GM19043 (cell line): ENCODE data around the gene MDGA2.

Experiments
- ATAC-seq: cut with Tn5 transposase; IDR thresholded peaks from one replicate; pipeline ENCODE4 v1.9.1; 2021; ENCODE audit warnings: low read depth; ENCODE audit not compliant: unreplicated experiment

MDGA2 gene

DNA sequence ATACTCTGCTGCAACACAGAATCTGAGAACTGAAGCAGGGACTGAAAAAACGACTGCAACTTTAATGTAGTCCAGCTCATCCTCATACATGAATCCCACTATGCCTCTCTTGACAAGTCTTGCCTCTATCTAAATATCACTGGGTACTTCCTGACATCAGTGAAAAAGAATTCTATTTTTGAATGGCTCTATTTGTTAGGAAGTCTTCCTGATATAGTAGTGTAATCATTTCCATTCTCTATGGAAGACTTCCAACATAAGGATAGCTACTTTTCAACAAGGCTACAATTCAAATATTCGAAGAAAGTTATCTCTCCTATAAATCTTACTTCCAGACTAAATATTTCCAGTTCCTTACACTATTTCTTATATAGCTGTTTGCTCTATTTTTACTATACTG lies 167.5 kb downstream of the MDGA2 start:
- ATAC-seq = no peak

DNA sequence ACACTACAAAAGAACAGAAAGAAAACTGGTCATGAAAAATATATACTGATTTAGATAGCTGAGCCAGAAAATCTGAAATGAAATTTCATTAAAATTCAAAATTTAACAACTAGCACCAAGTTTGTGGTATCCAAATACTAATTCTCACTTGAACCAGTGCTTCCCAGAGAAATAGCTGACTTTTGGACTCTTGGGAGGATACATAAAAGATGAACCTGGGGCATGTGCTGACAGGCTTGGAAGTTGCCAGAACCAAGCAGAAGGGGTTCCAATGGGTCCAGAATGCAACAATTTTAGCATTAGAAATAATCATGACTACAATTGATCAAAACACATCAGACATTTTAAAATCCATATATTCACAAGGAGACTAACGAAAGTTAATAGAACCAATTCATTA lies 175.0 kb downstream of the MDGA2 start:
- ATAC-seq = no peak

DNA sequence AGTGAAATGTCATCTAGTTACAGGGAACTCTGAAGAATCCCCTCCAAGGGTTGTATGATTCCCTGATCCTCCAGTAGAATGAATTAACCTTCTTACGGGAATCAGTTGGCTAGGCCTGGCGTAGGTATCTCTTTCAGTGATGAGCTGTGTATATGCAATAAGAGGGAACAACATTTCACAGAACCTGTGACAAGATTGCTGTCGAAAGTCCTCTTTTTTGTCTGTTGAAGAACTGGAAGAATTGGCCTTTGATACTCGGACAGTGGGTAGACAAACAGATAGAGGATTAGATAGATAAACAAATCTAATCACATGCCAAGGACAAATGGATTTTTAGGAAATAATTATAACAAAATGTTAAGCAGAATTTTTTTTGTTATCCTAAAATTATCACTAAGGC lies 184.6 kb downstream of the MDGA2 start:
- ATAC-seq = no peak

DNA sequence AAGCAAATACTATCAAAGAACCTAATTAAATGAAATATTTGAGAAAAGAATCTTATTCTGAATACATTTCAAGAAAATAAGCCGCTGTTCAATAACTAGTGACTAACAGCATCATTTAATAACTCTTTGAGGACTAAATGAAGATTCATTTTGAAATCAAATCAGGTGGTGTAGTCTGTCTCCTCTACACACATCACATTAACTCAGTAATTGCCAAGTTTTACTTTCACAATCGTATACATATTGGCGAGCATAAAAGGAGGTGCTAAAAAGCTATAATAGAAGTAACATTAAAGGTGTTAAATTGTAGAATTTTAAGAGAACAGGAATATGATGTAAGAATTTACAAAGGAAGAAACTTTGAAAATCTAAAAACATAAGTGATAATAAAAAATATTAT lies 185.1 kb downstream of the MDGA2 start:
- ATAC-seq = no peak

DNA sequence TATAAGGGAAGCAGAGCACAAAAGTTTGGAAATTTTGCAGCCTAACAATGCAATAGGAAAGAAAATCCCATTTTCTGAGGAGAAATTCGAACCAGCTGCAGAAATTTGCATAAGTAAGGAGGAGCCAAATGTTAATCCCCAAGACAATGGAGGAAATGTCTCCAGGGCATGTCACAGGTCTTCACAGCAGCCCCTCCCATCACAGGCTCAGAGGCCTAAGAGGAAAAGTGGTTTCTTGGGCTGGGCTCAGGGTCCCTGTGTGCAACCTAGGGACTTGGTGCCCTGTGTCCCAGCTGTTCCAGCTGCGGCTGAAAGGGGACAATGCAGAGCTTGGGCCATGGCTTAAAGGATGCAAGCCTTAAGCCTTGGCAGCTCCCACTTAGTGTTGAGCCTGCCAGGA lies 190.0 kb downstream of the MDGA2 start:
- no peak for ATAC-seq

DNA sequence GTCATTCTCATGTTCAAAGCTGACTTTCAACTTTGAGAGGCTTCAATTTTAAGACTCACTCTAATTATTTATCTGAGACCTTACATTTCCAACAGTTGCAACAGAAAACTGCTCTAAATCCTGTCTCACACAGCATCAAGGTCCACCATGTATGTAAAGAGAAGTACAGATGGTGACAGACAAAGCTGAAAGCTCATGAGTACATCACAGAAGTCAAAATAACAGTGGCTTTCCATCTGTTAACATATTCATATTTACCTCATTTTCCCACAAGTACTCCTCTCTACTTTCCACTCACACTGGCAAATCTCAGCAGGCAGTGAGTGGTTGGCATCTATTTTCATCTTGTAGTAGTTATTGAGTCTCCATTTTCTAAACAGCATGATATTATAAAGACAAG lies 192.0 kb downstream of the MDGA2 start:
- ATAC-seq = no peak

DNA sequence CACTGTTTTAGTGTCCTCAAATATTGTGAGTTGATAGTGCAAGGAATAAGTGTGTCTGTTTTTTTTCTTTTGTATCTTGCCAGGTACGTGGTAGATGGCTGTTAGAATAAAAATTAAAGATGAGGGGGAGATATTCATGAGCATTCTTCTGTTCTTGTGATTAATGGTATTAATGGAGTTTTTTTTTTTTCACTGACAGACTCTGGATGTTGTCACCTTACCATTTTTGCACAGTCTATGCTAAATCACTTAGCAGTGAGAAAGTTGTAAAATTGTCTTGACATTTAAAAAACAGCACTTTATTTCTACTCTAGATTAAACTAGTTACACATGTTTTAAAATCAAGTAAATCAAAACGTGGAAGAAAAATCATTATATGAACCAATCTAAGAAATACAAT lies 204.3 kb downstream of the MDGA2 start:
- no peak for ATAC-seq

DNA sequence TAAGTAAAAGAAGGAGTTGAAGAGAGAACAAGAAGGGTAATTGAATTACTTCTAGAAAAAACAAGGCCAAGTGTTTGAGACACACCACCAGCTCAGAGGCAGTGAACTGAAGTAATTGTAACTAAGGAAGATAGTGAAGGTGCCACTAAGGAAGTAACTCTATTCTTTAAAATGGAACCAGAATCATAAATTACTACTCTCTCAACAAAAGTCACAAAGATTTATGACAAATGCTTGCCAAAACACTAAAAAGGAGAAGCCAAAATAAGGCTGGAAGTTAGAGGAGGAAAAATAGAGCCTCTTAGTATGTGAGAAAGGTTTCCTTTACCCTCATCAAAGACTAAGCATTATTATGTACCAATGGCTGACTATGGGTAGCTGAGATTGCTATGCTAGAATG lies 208.5 kb downstream of the MDGA2 start:
- no peak for ATAC-seq

DNA sequence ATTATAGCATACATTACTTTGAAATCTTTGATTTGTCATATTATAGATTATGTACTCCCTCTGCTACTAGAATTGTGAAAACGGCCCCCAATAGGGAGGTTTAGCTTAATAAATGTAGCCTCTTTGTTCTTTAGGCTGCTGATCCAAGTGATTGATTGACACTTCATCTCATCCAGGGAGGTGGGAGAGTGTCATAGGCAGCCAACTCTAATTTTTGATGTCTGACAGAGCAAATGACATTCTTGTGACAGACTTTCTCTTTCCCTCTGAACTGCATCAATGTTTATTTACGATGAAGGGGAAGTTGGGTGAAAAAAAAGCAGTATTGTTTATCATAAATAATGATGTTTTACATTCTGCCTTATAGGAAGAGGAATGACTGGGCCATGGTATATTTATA lies 221.4 kb downstream of the MDGA2 start:
- no peak for ATAC-seq

DNA sequence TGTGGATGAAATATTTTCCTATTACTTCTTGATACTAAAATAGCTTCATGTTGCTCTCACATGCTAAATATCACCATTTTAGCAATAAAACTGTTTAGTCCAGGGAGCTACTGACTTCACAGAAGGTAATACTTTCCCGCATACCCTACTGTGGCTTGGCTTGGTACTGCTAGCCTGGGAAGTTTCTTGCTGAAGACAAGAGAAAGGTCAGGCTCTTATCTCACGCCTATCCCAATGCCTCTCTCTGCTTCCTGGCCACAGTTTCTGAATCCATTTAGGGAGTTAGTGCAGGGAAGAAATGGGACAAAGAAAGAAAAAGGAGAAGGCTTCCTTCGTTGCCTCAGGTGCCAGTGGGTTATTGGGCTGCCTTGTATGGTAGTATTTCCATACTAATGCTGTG lies 228.3 kb downstream of the MDGA2 start:
- no peak for ATAC-seq

DNA sequence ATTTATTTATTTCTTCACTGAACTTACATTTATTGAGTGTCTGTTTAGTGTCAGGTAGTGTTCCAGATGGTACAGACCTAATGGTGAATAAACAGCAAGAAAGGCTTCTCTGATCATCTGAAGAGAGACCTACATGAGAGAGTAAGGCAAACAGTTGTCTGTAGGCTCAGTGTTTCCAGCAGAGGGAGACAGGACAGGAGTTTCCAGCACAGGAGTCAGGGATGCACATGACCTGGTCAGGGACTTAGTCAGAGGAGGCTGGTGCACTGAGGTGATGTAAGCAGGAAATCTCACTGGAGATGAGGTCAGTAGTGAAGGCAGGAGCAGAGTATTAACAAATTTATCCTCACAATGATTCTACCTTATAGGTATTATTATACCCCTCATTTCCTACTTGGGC lies 233.2 kb downstream of the MDGA2 start:
- no peak for ATAC-seq

DNA sequence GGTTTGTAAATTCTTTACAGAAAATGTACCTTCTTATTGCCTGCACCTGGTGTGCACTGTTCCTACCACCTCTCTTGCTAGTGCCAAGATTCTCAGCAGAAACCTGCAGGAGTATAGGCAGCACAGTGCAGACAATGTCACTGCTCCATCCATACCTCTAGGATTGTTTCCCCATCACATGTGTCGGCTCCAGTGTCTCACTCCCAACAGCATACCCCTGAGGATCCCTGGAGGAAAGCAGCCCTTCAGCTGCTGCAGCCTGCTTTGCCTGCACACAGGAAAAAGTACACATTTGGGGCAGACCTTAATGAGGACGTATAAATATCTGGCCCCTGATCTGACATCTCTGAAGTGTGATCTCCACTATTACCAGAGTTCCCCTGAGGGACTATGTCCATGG lies 235.5 kb downstream of the MDGA2 start:
- ATAC-seq = no peak

DNA sequence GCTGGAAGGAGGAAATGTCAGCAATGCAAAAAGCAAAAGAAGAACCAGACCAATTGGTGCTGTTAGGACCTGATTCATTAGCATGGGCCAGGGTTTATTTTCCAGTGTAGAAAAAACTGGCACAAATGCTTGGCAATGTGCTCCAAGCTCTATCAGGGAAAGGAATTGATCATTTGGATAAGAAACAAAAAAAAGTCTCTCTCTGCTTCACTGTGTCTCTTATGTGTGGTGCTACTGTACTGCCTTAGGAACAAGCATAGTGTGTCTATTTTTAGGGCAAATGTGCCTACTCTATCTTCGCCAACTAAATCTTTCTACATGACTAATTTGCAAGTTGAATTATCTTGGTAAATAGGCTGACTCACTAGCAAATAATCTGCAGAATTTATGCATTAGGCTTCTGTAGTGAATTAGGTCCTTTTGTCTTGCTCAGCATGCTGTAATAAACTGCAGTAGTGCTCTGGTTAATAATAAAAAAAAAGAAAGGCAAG lies 236.7 kb downstream of the MDGA2 start:
- no peak for ATAC-seq

DNA sequence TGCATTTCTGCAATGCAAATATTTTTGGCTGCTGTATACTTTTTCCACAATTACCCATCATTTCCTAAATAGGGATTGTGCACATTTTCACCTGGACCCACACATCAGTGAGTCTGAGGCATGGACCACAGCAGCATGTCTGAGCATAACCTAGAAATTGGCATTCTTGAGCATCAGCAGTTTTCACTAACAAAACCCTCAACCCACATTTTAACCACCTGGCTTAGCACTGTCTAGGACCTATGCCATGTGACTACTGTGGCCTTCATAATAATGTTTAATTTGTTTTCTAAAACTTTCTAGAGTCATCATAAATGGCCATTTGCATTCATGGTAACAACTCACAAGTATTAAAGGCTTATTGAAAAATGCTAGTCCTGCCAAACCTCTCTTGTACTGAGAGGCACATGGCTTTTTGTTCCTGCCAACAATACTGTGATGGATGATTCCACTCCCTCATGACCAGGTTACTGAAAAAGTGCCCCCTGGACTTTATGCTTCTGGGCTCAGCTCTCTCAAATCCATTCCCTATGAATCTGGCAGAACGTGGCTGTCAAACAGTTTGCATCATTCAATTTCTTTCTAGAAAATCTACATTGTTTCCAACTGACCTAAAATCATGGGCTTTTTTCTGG lies 240.0 kb downstream of the MDGA2 start:
- ATAC-seq = no peak

DNA sequence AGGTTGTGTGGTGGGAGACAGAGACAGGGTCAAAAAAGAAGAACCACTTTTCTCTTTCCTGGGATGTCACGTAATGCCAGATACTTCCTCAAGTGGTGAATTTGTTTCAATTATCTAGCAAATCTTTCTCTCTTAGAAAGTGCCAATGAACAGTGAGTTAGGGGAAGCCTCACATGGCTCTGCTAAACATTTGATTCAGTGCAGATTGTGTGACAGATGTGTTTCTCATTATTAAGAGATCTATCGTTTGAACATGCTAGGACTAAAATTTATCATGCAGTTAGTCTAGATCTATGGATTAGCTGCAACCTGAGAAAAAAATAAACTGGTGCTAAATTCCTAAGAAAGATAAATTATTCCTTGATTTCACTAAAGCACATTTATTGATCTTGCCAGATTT lies 247.8 kb downstream of the MDGA2 start:
- no peak for ATAC-seq

DNA sequence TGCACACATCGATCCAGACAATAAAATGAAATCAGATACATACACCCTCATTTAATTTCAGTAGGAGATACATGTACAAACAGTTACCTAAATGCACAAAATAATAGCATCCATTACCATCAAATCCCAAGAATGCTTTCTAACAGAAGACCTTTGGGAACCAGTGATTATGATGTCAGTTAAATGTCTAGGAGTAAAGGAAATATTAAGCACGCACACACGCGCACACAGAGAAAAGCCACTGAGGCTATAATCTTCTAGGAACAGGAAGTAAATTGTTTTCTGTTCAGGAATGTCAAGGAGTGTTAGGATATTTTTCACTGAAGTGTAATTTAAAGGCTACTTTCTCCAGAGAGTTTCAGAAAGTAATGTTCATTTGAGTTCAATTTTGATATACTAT lies 250.1 kb downstream of the MDGA2 start:
- ATAC-seq = no peak

DNA sequence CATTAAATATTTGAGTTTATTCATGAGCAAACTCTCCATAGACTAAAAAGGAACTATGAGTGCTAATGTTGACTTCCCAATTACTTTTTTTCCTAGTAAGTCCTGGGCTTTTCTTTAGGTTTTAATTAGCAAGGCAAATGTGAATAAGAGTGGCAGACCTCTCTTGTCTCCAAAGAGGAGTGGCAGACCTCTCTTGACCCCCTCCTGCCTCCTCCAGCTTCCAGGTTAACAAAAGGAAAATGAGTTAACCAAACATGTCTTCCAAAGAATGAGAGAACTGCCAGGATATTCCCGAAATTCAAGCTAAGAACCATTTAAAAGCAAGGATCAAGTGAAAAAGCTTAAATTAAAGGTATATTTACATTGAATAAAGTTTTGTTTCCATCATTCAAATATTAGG lies 253.2 kb downstream of the MDGA2 start:
- ATAC-seq = no peak

DNA sequence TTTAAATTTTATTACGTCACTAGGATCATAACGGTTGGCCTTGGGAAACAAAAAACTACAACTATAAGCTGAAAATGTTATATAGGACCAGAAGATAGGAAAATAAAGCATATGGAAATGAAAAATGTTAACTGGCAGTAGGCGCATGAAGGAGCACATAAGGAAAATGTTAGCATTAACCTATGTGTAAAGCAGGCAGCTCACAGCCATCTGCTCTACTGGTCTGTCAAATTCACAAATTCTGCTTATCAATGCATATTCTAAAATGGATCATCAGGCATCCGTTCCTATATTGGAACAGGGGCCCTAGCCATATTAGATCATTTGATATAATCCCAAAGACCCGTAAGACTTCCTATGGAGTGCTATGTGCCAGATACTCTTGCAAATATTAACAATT lies 263.9 kb downstream of the MDGA2 start:
- ATAC-seq = no peak

DNA sequence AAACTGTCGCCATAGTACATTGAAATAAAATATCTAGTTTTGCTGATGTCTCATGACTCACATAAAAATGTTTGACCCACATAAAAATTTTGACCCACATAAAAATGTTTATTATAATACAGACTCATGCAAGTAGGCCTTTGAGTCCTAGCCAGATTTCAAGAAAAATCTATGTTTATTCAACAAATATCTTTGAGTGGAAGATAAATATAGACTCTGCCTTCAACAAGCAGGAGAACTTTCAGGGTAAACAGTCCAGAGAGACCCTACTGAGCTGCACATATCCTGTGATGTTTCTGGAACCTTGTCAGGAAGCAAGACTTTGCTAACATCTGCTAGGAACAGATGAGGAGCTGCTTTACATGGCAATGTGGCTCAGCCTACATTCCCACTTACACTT lies 283.1 kb downstream of the MDGA2 start:
- no peak for ATAC-seq

DNA sequence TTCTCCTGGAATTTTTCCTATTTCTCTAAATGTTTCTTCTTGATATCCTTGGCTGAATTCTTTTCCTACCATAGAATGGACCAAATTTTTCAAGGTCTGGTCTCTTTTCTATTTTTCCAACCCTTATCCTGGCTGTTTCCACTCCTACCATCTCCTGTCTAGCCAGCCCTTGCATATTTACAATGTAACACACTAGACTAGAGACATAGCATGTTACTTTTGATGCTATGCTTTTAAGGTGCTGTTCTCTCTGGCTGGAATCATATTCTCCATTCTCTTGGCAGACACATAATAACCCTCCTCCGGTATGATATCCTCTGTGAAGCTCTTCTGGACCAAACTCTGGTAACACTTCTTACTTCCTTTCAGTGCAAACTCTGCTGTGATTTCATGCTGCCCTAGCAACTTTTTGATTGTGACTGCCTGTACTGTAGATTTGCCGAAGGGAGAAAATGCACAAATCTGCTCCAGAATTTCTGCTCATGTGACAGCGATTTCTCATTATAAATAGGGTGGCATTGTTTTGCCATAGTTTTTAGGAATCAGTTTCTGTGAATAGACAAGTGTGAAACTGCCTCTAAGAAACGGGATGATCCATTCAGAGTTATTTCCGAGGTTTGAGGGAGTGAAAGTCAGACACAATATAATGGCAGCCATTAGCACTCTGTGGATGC lies 284.4 kb downstream of the MDGA2 start:
- ATAC-seq = no peak

DNA sequence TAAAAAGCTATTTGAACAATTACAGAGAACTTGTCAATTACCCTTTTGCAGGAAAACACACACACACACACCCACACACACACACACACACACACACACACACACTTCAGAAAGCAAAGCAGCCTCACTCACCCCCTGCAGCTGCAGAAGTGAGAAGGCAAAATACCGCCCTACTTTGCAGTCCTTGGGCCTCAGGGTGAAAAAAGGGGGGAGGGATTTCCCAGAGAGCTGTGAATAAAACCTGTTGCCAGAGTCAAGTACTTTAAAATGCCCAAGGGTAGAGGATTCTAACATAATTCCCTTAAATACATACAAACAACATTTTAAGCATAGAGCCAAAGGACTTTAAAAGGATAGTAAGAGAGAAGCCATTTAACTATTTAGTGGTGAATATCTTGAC lies 285.9 kb downstream of the MDGA2 start:
- no peak for ATAC-seq

DNA sequence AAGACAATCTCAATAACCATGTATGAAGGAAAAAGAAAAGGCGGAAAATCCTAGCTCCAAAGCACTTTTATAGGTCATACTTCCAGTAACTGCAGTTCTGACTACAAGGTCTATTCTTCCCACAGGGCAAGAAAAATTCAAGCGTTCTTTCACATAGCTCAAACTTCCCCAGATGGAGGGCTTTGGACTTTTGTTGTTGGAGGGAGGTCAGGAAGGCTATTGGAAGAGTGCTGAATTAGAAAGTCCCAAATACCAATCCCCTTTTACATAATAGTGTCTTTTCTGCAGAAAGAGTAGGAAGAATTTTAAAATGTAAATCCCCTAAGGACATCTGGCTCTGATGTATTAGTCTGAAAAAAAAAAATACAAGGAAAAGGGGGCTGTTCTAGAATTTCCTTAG lies 309.4 kb downstream of the MDGA2 start:
- ATAC-seq = no peak

DNA sequence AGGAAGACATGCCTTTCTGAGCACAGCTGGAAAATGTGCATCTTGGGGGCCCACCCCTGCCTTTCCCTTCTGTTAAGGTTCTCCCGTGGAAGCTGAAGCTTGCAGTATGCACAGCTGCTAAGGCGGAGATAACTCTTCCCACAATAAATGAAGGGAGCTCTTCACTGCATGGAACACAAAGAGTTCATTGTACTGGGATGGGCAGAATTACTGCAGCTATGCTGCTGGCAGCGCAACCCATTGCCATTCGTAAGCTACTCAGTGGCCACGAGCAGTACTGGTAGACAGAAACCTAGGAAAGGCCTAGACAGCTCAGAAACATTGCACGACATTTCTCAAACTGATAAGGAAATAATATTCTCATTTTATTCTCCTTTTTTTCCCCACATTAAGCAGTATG lies 310.2 kb downstream of the MDGA2 start:
- ATAC-seq = no peak
